ENCODE results near the gene SLC26A5.

The SLC26A5 gene

DNA sequence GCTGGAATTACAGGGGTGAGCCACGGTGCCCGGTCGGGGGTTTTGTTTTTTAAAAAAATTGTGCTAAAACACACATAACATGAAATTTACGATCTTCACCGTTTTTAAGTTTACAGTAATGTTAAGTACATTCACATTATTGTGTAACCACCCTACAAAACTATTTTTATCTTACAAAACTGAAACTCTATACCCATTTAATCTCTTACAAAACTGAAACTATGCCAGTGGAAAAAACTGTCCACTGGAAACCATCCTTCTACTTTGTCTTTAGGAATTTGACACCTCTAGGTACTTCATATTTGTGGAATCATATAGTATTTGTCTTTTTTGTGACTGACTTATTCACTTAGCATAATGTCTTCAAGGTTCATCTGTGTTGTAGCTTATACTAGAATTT, 99.6 kb downstream of the SLC26A5 start:
- DNase-seq (ENCODE audit: low spot score): no peak

DNA sequence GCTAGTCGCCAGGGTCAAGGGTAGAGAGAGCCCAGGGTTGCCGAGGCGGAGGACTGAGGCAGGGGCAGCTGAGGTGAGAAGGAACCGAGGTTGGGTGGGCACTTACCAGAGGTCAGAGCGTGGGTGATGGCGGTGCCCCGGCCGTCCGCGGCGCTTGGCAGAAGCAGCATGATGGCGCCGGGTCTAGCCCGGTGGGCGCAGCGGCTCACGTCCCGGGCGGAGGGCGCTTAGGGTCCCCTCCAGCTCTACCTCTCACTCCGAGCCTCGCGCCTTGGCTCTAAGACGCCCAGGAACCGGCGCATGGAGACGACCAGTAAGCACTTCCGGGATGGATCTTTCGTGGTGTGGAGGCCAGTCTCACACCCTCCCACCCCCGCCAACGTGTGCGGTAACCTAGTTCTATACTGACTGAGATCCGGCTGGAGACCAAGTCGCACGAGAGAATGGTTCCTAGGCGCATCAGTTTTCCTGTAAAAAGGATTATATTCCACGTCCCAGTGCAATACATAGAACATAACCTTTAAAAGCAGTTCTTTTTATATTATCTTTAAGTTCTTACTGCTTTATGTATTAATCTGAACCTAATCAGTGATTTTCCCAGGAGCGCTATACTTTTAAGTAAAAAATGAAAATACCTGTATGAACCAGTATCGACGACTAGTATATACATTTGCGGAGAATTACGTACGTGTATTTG, 101.4 kb downstream of the SLC26A5 start, which contains the start of gene DNAJC2:
TSS of gene DNAJC2 (minus strand) at position 315 of the 697 bp plus-strand sequence. CDS start at position 170, 145 bp downstream.
- peak; percentile 98 for DNase-seq (ENCODE audit: low spot score)

DNA sequence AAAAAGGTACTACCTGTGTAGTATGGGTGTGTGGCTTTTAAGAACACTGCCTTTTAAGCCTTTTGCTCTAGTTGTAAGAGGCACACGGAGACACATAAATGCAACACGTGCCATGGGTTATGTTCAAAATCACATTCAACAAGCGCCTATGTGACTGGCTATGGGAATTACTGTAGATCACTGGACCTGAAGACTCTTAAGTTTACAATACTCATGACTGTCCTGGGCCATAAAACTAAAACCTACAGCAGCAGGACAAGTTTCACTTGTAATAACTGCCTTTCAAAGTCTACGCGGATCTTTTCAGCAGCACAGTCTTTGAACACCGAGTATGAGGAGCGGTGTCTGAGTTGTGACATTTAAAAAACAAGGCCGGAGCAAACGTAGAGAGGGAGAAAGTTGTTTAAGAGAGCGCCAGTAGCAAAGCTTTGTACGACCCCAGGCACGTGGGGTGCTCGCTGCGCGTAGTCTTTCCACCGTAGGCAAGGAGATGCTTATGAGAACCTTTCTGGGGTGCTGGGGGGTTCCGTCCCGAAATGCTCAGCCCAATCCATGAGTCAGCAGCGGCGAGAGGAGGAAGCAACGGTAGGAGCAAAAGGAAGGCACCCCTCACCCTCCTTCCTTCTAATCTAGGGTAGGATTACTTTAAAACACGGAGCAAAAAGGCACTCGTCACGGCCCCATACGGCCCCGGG, 102.1 kb downstream of the SLC26A5 start:
- DNase-seq (ENCODE audit: low spot score): peak; percentile 84

DNA sequence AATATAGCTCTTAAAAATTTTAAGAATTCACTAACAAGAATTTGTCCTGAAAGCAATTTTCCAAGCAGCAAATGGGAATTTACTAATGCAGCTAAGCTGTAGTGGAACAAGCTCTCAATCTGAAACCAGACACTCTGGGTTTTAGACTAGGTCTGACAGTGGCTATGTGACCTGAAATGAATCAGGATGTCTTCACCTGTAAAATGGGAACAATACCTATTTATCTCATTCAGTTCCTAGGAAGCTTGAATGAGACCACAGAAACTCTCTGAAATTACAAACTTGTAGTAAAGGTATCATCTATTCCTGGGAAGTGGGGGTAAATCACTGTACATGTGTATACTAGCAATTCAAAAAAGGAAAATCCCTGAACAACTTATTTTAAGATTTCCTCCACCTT, 102.7 kb downstream of the SLC26A5 start:
- peak; percentile 31 for DNase-seq (ENCODE audit: low spot score)

DNA sequence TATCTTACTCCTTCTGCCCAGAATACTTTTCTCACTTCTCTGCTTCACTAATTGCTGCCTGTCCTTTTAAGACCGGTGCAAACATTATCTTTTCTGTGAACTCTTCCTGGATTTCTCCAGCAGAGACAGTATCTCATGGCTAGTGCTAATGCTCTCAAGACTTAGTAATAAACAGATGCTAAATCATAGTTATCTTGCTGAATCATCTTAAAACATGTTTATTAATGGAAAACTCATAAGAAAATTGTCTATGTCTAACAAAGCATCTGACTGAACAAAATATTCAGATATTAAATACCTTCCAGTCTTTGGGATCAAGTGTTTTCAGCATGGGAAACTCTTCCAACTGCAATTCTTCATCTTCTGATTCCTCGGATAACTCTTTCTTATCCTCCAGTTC, 104.5 kb downstream of the SLC26A5 start:
- no peak for DNase-seq (ENCODE audit: low spot score)

DNA sequence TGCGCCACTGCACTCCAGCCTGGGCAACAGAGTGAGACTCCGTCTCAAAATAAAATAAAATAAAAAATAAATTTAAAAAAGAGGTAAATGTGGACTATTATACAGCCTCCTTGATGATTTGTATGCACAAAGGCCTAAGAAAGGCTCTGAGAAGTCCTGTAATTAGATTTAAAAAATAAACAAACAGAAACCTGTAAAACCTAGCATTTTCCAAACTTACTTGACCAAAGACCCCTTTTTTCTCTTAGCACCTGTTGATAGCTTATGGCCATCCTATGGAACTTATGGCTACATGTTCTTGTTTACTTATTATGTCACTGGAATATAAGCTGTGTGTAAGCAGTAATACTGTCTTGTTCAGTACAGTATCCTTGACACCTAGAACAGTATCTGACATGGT, 107.1 kb downstream of the SLC26A5 start:
- no peak for DNase-seq (ENCODE audit: low spot score)

DNA sequence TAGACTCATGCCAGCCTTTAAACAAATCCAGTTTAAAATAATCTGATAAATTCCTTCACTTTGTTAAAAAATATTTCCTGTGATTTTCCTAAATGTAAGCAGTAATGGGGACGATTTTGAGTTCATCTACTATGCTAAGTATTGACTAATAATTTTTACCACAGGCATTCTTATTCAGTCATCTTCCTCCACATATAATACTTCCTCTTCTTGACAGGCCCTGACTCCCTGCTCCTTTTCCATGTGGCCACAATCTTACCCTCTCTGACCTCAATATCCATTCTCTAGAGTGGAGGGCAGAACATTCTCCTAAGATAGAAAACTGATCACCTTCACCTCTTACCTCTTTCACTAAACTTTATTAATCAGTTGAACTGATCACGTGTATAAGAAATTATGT, 109.2 kb downstream of the SLC26A5 start:
- DNase-seq (ENCODE audit: low spot score): no peak

DNA sequence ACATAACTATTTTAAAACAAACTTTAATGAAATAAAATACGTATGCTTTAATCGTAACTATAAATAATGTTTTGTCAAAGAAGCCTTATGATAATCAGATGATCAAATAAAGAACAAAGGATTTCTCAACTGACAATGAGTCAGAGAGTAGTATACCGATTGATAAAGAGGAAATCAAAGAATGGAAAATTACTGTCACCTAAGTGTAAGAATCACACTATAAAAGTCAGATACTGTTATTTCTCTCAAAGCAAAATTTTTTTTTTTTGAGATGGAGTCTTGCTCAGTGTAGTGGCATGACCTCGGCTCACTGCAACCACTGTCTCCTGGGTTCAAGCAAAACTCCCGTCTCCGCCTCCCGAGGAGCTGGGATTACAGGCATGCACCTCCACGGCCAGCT, 120.3 kb downstream of the SLC26A5 start:
- DNase-seq (ENCODE audit: low spot score): no peak

All from RKO (cell line).